Colonic mucosa (tissue), 4 donors: Measurements from ENCODE around the gene ANXA3. TPM values are rescaled to one million over a fixed set of nuclear protein-coding genes. Genes with fewer than 3 reads are reported as not detected.

Experiments used
- DNase-seq: peaks from one replicate; pipeline ENCODE4 v3.0.0-alpha.2; 2020
- H3K27ac ChIP-seq: fragments of 200-600 bp; one replicate; pipeline ENCODE4 v1.8.0; 2021
- H3K27me3 ChIP-seq: fragments of 200-600 bp; one replicate; pipeline ENCODE4 v1.8.0; 2021
- H3K36me3 ChIP-seq: fragments of 200-600 bp; one replicate; pipeline ENCODE4 v1.8.0; 2021
- H3K4me1 ChIP-seq: fragments of 200-600 bp; one replicate; pipeline ENCODE4 v1.8.0; 2021; ENCODE audit warnings: mild to moderate bottlenecking
- H3K4me3 ChIP-seq: fragments of 200-600 bp; one replicate; pipeline ENCODE4 v1.8.0; 2021
- H3K9ac ChIP-seq, 2 donors: one replicate each; pipeline ENCODE4 v1.7.0; 2013; ENCODE audit warnings: control low read depth in 2 of 2, low read depth in 2 of 2, low read length in 2 of 2
- H3K9me3 ChIP-seq: fragments of 200-600 bp; one replicate; pipeline ENCODE4 v1.8.0; 2021
- CTCF ChIP-seq: fragments of 200-600 bp; IDR thresholded peaks from one replicate; pipeline ENCODE4 v1.8.0; 2022; ENCODE audit warnings: antibody characterized with exemption, mild to moderate bottlenecking
- intact Hi-C: fragments of 100-400 bp; cut with DNase I; formaldehyde crosslinking; loops from one replicate; pipeline ENCODE4 v1.14.1; 2022
- total RNA-seq, 2 donors: library from RNA; stranded (reverse); fragmentation: NEBNext Ultra II Directional in 1 of 2; extraction: Animal tissue kit (Norgen Biotek cat#: 25700) in 1 of 2; gene quantifications; one replicate each; pipeline ENCODE4 v1.2.1, GENCODE V29; 2021
- donor health status: healthy.
- donor health status: DM: no; HTN: no; CAD: no.
- donor health status: DM: no; HTN: no; CAD: no.

ANXA3 gene
- total RNA-seq, 2 donors from 2014 or later = 58.9 to 59.2 TPM

DNA sequence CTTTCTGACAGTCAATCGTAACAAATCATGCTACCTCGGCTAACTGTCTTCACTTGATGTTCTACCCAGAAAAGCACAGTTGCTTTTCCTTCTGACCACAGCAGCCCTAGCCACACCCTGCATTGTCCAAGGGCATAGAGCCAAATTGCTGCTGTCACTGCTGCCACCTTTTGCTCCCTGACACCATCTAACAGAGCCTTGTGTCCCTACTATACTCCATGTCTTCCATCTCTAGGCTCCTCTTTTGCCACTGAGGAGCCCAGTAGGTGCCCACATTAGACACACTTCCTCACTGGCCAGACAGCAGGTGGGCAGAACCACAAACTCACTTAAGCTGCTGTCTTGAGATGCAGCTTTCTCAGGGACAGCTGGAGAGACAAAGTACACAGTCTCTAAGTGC, 91.4 kb downstream of the ANXA3 start:
- intact Hi-C loops = loop anchor here (10.0 kb wide), 1 partner anchor 132 kb away; the partner anchor contains the start of gene BMP2K
- no peak for TF ChIP-seq CTCF
- H3K9ac ChIP-seq = no peak overlapping the region
- H3K36me3 ChIP-seq = no peaks in the 10 kb centered on the region
- DNase-seq = peak; percentile 75
- H3K27ac ChIP-seq = no peak overlapping the region
- H3K27me3 ChIP-seq = no peaks in the 10 kb centered on the region
- no peak overlapping the region for H3K4me3 ChIP-seq
- peaks cover 4% of the 10 kb centered on the region for H3K4me1 ChIP-seq
- H3K9me3 ChIP-seq = no peaks in the 10 kb centered on the region

- TF ChIP-seq CTCF = no peak
- H3K4me3 ChIP-seq = no peak overlapping the region
- no peaks in the 10 kb centered on the region for H3K9me3 ChIP-seq
- no peak overlapping the region for H3K9ac ChIP-seq
- H3K36me3 ChIP-seq = no peaks in the 10 kb centered on the region
- no peak overlapping the region for H3K27ac ChIP-seq
- no peaks in the 10 kb centered on the region for H3K27me3 ChIP-seq
- peaks cover 4% of the 10 kb centered on the region for H3K4me1 ChIP-seq
- no peak for DNase-seq
- intact Hi-C loops = loop anchor here (10.0 kb wide), 1 partner anchor 131 kb away; the partner anchor contains the start of gene BMP2K
These were observed 92.6 kb downstream of the ANXA3 start for GRCh38 chr4:78644063-78644691.

GRCh38 chr4:78644744-78645330, 93.3 kb downstream of the ANXA3 start:
- no peak overlapping the region for H3K4me3 ChIP-seq
- peak overlapping the region; percentile 58 for H3K27ac ChIP-seq
- H3K9me3 ChIP-seq = no peaks in the 10 kb centered on the region
- peak; percentile 86 for TF ChIP-seq CTCF
- no peaks in the 10 kb centered on the region for H3K36me3 ChIP-seq
- no peaks in the 10 kb centered on the region for H3K27me3 ChIP-seq
- no peak overlapping the region for H3K9ac ChIP-seq
- H3K4me1 ChIP-seq = peaks cover 4% of the 10 kb centered on the region
- intact Hi-C loops = loop anchor here (10.0 kb wide), 1 partner anchor 130 kb away; the partner anchor contains the start of gene BMP2K
- peak; percentile 76 for DNase-seq

DNA sequence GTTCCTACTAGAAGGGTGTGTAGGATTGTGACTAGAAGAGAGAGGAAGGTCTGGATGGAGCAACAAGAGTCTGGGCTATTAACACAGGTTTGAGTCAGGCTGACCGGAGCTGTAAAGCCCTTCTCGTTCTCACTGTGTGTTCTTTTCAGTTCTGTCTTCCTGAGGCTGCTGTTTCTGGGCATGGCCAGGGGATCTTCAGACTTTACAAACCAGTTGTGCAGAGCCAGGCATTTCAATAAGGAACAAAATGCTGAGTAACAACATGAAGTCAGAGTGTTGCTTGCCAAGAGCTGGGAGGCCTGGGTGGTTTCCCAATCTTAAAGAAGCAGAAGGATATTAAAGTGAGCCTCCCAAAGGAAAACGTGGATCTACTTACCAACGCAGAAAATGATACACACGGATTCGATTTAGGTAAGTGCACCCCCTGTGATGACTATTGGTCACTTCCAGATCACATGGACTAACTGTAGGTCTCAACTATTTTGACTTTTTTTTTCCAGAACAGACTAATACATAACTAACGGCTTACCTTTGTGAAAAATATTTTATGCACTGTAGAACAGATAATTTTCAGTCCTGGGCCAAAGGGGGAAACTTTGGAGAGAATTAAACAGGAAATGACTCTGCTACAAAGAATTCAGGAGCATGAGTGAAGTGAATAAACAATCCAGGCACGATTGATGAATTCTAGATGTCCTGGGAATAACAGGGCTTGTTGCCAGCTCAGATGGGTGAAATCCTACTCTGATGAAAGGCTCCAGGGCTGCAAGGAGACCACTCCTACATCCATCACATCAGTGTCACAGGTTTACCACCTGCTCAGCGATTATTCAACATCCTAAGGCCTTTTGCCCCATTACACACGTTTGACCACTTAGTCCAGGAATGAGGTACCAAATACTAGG, 94.5 kb downstream of the ANXA3 start:
- no peaks in the 10 kb centered on the region for H3K27me3 ChIP-seq
- peaks cover 4% of the 10 kb centered on the region for H3K4me1 ChIP-seq
- H3K36me3 ChIP-seq = no peaks in the 10 kb centered on the region
- H3K27ac ChIP-seq = peak overlapping the region; percentile 58
- H3K4me3 ChIP-seq = no peak overlapping the region
- TF ChIP-seq CTCF = no peak
- intact Hi-C loops = loop anchor here (1.0 to 10.0 kb wide), 2 partner anchors 43 to 129 kb away; partner anchors contain the start of gene BMP2K
- peak overlapping the region in 1 of 2 donors; percentile 36 for H3K9ac ChIP-seq
- peak; percentile 76 for DNase-seq
- H3K9me3 ChIP-seq = no peaks in the 10 kb centered on the region

DNA sequence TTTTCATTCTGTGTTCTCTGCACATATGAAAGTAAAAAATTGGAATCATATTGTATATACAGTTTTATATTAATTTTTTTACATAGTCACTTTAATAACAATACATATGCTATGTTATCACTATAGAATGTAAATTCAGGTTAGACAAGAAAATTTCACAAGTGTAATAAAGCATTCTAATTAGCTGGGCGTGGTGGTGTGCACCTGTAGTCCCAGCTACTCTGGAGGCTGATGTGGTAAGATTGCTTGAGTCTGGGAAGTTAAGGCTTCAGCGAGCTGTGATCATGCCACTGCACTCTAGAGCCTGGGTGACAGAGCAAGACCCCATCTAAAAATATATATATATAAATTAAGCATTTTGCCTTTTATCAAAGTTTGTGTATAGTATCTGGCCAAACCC, 95.7 kb downstream of the ANXA3 start:
- no peak for TF ChIP-seq CTCF
- Histone ChIP-seq H3K9ac (no peak overlapping the region), H3K36me3 (no peaks in the 10 kb centered on the region), H3K4me1 (peaks cover 4% of the 10 kb centered on the region), H3K9me3 (no peaks in the 10 kb centered on the region), H3K4me3 (no peak overlapping the region), H3K27ac (no peak overlapping the region), H3K27me3 (no peaks in the 10 kb centered on the region)
- intact Hi-C loops = loop anchor here (10.0 kb wide), 1 partner anchor 128 kb away; the partner anchor contains the start of gene BMP2K
- DNase-seq = no peak
